ENCODE data around the gene CENPB.

The CENPB gene

GRCh38 chr20:3803854-3804253, 17.3 kb upstream of the CENPB start:
- peaks cover 3% of the 10 kb centered on the region for H3K79me1 ChIP-seq (ENCODE audit: low read depth, low read length)
- H3K9ac ChIP-seq (ENCODE audit: low read depth, low read length, poor library complexity), result no peak overlapping the region
- H2BK5ac ChIP-seq (ENCODE audit: low read length), result no peak overlapping the region
- no peak overlapping the region for H4K8ac ChIP-seq (ENCODE audit: low read depth, low read length)
- peaks cover 18 to 24% of the 10 kb centered on the region in 2 donors for H3K4me1 ChIP-seq (ENCODE audit: control insufficient read depth in 2 of 2, insufficient read depth in 1 of 2, low read depth in 1 of 2, low read length in 2 of 2)
- H3K4me2 ChIP-seq (ENCODE audit: insufficient read depth, low read length, poor library complexity, severe bottlenecking), result no peak overlapping the region
- no peak overlapping the region for H3K14ac ChIP-seq (ENCODE audit: low read length)
- H2AFZ ChIP-seq (ENCODE audit: low read length), result no peak overlapping the region
- no peak overlapping the region for H3K27ac ChIP-seq (replicated peaks; ENCODE audit: low read length)
- H3K23ac ChIP-seq (ENCODE audit: low read depth, low read length, poor library complexity), result no peak overlapping the region
- no peak overlapping the region for H2AK5ac ChIP-seq (ENCODE audit: low read depth, low read length)
- H3K27me3 ChIP-seq (ENCODE audit: control insufficient read depth in 3 of 3, insufficient read depth in 3 of 3, low read depth in 1 of 3, low read length in 3 of 3), result no peaks in the 10 kb centered on the region
- no peak overlapping the region for H4K91ac ChIP-seq (ENCODE audit: low read depth, low read length, poor library complexity)
- no peaks in the 10 kb centered on the region for H3K9me3 ChIP-seq (replicated peaks in 1 of 2; ENCODE audit: control insufficient read depth in 2 of 2, insufficient read depth in 1 of 2, low read depth in 1 of 2, low read length in 2 of 2)
- H2BK12ac ChIP-seq (ENCODE audit: low read length), result no peak overlapping the region
- H2BK15ac ChIP-seq (ENCODE audit: low read length), result no peak overlapping the region
- no peak overlapping the region for H3K4me3 ChIP-seq (ENCODE audit: low read length in 2 of 2)
- no peak overlapping the region for H3K18ac ChIP-seq (ENCODE audit: low read length)
- H3K4ac ChIP-seq (ENCODE audit: low read length), result no peak overlapping the region
- WGBS, 2 donors (ENCODE audit: extremely low coverage in 2 of 2, insufficient read length in 2 of 2, insufficient replicate concordance in 1 of 2), result no CpG with 5 or more reads among the region's 6 CpGs
- H2BK120ac ChIP-seq (ENCODE audit: low read depth, low read length), result no peak overlapping the region
- DNase-seq (ENCODE audit: low spot score), result no peak
- peaks cover 26 to 59% of the 10 kb centered on the region in 2 donors for H3K36me3 ChIP-seq (replicated peaks in 1 of 2; ENCODE audit: control insufficient read depth in 2 of 2, insufficient read depth in 2 of 2, low read length in 2 of 2)

GRCh38 chr20:3803289-3803688, 16.7 kb upstream of the CENPB start:
- Histone ChIP-seq H2BK120ac (ENCODE audit: low read depth, low read length) (no peak overlapping the region), H2BK12ac (ENCODE audit: low read length) (no peak overlapping the region), H4K8ac (ENCODE audit: low read depth, low read length) (no peak overlapping the region), H2BK15ac (ENCODE audit: low read length) (no peak overlapping the region), H3K4me1 (ENCODE audit: control insufficient read depth in 2 of 2, insufficient read depth in 1 of 2, low read depth in 1 of 2, low read length in 2 of 2) (peaks cover 23 to 26% of the 10 kb centered on the region in 2 donors), H3K4me2 (ENCODE audit: insufficient read depth, low read length, poor library complexity, severe bottlenecking) (no peak overlapping the region), H3K18ac (ENCODE audit: low read length) (no peak overlapping the region), H2AFZ (ENCODE audit: low read length) (no peak overlapping the region), H2BK5ac (ENCODE audit: low read length) (no peak overlapping the region), H3K27ac (replicated peaks; ENCODE audit: low read length) (no peak overlapping the region), H3K4me3 (ENCODE audit: low read length in 2 of 2) (no peak overlapping the region), H3K79me1 (ENCODE audit: low read depth, low read length) (peaks cover 3% of the 10 kb centered on the region), H3K4ac (ENCODE audit: low read length) (no peak overlapping the region), H3K23ac (ENCODE audit: low read depth, low read length, poor library complexity) (no peak overlapping the region), H2AK5ac (ENCODE audit: low read depth, low read length) (no peak overlapping the region), H4K91ac (ENCODE audit: low read depth, low read length, poor library complexity) (no peak overlapping the region), H3K9me3 (replicated peaks in 1 of 2; ENCODE audit: control insufficient read depth in 2 of 2, insufficient read depth in 1 of 2, low read depth in 1 of 2, low read length in 2 of 2) (no peaks in the 10 kb centered on the region), H3K27me3 (ENCODE audit: control insufficient read depth in 3 of 3, insufficient read depth in 3 of 3, low read depth in 1 of 3, low read length in 3 of 3) (no peaks in the 10 kb centered on the region), H3K14ac (ENCODE audit: low read length) (no peak overlapping the region), H3K9ac (ENCODE audit: low read depth, low read length, poor library complexity) (no peak overlapping the region), H3K36me3 (replicated peaks in 1 of 2; ENCODE audit: control insufficient read depth in 2 of 2, insufficient read depth in 2 of 2, low read length in 2 of 2) (peaks cover 26 to 59% of the 10 kb centered on the region in 2 donors)
- WGBS, 2 donors (ENCODE audit: extremely low coverage in 2 of 2, insufficient read length in 2 of 2, insufficient replicate concordance in 1 of 2), result no CpG with 5 or more reads among the region's 14 CpGs
- no peak for DNase-seq (ENCODE audit: low spot score)

GRCh38 chr20:3802524-3803239, 16.1 kb upstream of the CENPB start:
- Histone ChIP-seq H3K9ac (ENCODE audit: low read depth, low read length, poor library complexity) (no peak overlapping the region), H3K9me3 (replicated peaks in 1 of 2; ENCODE audit: control insufficient read depth in 2 of 2, insufficient read depth in 1 of 2, low read depth in 1 of 2, low read length in 2 of 2) (no peaks in the 10 kb centered on the region), H3K4me2 (ENCODE audit: insufficient read depth, low read length, poor library complexity, severe bottlenecking) (no peak overlapping the region), H3K27ac (replicated peaks; ENCODE audit: low read length) (no peak overlapping the region), H3K27me3 (ENCODE audit: control insufficient read depth in 3 of 3, insufficient read depth in 3 of 3, low read depth in 1 of 3, low read length in 3 of 3) (no peaks in the 10 kb centered on the region), H2BK15ac (ENCODE audit: low read length) (no peak overlapping the region), H3K23ac (ENCODE audit: low read depth, low read length, poor library complexity) (no peak overlapping the region), H4K8ac (ENCODE audit: low read depth, low read length) (no peak overlapping the region), H3K79me1 (ENCODE audit: low read depth, low read length) (peaks cover 3% of the 10 kb centered on the region), H3K4ac (ENCODE audit: low read length) (no peak overlapping the region), H2BK12ac (ENCODE audit: low read length) (no peak overlapping the region), H2BK5ac (ENCODE audit: low read length) (no peak overlapping the region), H4K91ac (ENCODE audit: low read depth, low read length, poor library complexity) (no peak overlapping the region), H2AK5ac (ENCODE audit: low read depth, low read length) (no peak overlapping the region), H3K4me1 (ENCODE audit: control insufficient read depth in 2 of 2, insufficient read depth in 1 of 2, low read depth in 1 of 2, low read length in 2 of 2) (peaks cover 23 to 25% of the 10 kb centered on the region in 2 donors), H3K4me3 (ENCODE audit: low read length in 2 of 2) (no peak overlapping the region), H2AFZ (ENCODE audit: low read length) (no peak overlapping the region), H2BK120ac (ENCODE audit: low read depth, low read length) (no peak overlapping the region), H3K14ac (ENCODE audit: low read length) (no peak overlapping the region), H3K36me3 (replicated peaks in 1 of 2; ENCODE audit: control insufficient read depth in 2 of 2, insufficient read depth in 2 of 2, low read length in 2 of 2) (peaks cover 26 to 59% of the 10 kb centered on the region in 2 donors), H3K18ac (ENCODE audit: low read length) (no peak overlapping the region)
- no CpG with 5 or more reads among the region's 11 CpGs for WGBS, 2 donors (ENCODE audit: extremely low coverage in 2 of 2, insufficient read length in 2 of 2, insufficient replicate concordance in 1 of 2)
- no peak for DNase-seq (ENCODE audit: low spot score)

GRCh38 chr20:3801846-3802245, 15.3 kb upstream of the CENPB start:
- Histone ChIP-seq H2AK5ac (ENCODE audit: low read depth, low read length) (peak overlapping the region; percentile 47), H3K18ac (ENCODE audit: low read length) (no peak overlapping the region), H2BK15ac (ENCODE audit: low read length) (no peak overlapping the region), H3K27me3 (ENCODE audit: control insufficient read depth in 3 of 3, insufficient read depth in 3 of 3, low read depth in 1 of 3, low read length in 3 of 3) (no peaks in the 10 kb centered on the region), H2BK5ac (ENCODE audit: low read length) (no peak overlapping the region), H3K4ac (ENCODE audit: low read length) (no peak overlapping the region), H3K27ac (replicated peaks; ENCODE audit: low read length) (no peak overlapping the region), H3K9me3 (replicated peaks in 1 of 2; ENCODE audit: control insufficient read depth in 2 of 2, insufficient read depth in 1 of 2, low read depth in 1 of 2, low read length in 2 of 2) (no peaks in the 10 kb centered on the region), H3K4me1 (ENCODE audit: control insufficient read depth in 2 of 2, insufficient read depth in 1 of 2, low read depth in 1 of 2, low read length in 2 of 2) (peaks cover 27 to 30% of the 10 kb centered on the region in 2 donors), H2BK12ac (ENCODE audit: low read length) (no peak overlapping the region), H2BK120ac (ENCODE audit: low read depth, low read length) (no peak overlapping the region), H3K23ac (ENCODE audit: low read depth, low read length, poor library complexity) (peak overlapping the region; percentile 48), H3K4me3 (ENCODE audit: low read length in 2 of 2) (no peak overlapping the region), H2AFZ (ENCODE audit: low read length) (no peak overlapping the region), H3K9ac (ENCODE audit: low read depth, low read length, poor library complexity) (no peak overlapping the region), H3K36me3 (replicated peaks in 1 of 2; ENCODE audit: control insufficient read depth in 2 of 2, insufficient read depth in 2 of 2, low read length in 2 of 2) (peaks cover 26 to 59% of the 10 kb centered on the region in 2 donors), H3K14ac (ENCODE audit: low read length) (no peak overlapping the region), H4K8ac (ENCODE audit: low read depth, low read length) (peak overlapping the region; percentile 6), H3K4me2 (ENCODE audit: insufficient read depth, low read length, poor library complexity, severe bottlenecking) (no peak overlapping the region), H4K91ac (ENCODE audit: low read depth, low read length, poor library complexity) (no peak overlapping the region), H3K79me1 (ENCODE audit: low read depth, low read length) (peaks cover 3% of the 10 kb centered on the region)
- DNase-seq (ENCODE audit: low spot score), result no peak
- WGBS, 2 donors (ENCODE audit: extremely low coverage in 2 of 2, insufficient read length in 2 of 2, insufficient replicate concordance in 1 of 2), result no CpG with 5 or more reads among the region's 13 CpGs
